HS-27A (cell line): ENCODE measurements around the gene PHLPP2.
"Not testable (repeated sequence)": the region's sequence is repeated elsewhere in the genome, so short reads cannot be mapped to it uniquely, and the experiment has no call there.

Experiments
- DNase-seq: peaks from one replicate; pipeline ENCODE4 v3.0.0-alpha.2; 2012; ENCODE audit warnings: low read depth, missing footprints

The PHLPP2 gene

DNA sequence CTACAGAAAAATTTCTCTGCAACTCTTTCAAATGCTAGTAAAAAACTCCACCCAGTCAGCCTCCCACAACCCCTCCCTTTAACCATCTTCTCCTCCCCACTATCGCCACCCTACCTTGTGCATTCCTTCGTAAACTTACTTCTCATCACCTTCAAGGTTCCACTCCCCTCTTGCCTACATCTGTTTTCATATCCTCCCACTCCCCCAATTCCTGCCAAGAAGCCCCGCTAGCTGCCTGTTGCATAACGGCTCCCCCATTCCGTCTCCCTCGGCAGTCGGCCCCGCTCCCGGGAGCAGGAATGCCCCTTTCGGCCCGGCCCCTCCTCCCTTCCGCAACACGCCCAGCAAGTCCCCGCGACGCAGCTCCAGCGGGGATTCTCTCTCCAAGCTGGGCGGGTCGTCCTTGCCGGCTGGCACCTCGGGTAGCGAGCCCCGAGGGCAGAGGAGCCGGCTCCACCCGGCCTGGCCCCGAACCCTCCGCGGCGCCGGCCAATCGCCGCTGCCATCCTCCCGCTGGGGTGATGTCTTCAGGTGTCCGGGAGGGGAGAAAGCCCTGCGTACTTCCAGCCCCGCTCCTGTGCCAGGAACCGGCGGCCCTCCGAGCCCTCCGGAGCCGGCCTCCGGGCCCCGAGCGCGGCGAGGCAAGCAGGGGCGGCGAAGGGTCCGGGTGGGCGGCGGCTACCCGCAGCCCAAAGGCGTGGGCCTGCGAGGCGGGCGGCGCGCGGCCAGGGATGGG is 1.5 kb downstream of the PHLPP2 start:
- no peak for DNase-seq

- no peak for DNase-seq
Measured at GRCh38 chr16:71721066-71721740, 3.3 kb downstream of the PHLPP2 start.

DNA sequence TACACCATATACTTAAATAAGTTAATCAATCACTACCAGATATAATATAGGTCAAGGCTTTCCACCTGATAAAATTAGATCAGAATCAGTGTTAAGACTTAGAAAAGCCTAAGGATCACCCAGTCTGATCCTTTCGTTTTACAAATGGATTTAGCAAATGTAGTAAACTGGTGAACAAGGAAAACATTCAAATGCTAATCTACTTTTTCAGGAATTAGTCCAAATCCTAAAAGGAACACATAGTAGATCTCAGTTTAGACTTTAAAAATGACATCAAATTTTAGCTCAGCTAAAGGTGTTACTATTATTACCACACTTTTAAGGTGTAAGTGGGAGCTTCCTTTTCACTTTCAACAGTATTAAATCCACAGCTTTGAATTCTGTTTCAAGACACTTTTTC is 12.0 kb downstream of the PHLPP2 start:
- no peak for DNase-seq

DNA sequence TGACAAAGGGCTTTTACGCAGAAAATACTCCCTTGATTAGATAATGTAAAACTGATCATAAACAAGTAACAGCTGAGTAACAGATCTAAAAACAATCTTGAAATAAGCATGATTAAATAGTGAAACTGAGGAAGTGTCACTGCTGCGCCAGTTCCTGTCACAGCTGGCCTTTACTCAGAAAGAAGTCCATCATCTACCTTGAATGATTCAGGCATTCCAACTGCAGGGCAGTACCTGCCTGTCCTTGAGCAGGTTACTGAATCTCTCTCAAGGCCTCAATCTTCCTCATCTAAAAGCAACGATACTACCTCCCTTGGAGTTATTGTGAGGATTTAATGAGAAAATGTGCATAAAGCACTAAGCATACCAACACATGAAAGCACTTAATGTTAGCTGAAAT is 12.7 kb downstream of the PHLPP2 start:
- no peak for DNase-seq

- DNase-seq: peak; percentile 46
Measured at GRCh38 chr16:71709229-71709781, 15.2 kb downstream of the PHLPP2 start.

- no peak for DNase-seq
Measured at GRCh38 chr16:71708696-71709095, 15.8 kb downstream of the PHLPP2 start.

GRCh38 chr16:71707199-71707598 is 17.3 kb downstream of the PHLPP2 start:
- DNase-seq: no peak

- no peak for DNase-seq
Measured at GRCh38 chr16:71706046-71706445, 18.5 kb downstream of the PHLPP2 start.

DNA sequence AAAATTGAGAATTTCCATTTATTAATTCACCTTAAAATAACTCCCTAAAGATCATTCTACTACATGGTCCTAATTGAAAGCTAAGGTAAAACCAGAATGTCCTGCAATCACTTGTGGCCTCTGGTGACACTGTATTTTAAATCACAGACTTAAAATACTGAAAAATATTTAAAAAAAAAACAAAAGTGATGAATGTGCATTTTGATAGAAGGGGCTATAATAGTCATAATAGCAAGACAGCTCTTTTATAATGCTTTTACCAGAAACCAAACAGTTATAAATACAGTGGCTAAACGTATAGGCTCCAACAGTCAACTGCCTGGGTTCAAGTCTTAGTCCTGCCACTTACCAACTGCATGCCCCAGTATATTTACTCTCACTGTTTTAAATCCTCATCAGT is 21.2 kb downstream of the PHLPP2 start:
- DNase-seq: no peak

GRCh38 chr16:71700831-71701230 is 23.7 kb downstream of the PHLPP2 start:
- no peak for DNase-seq

DNA sequence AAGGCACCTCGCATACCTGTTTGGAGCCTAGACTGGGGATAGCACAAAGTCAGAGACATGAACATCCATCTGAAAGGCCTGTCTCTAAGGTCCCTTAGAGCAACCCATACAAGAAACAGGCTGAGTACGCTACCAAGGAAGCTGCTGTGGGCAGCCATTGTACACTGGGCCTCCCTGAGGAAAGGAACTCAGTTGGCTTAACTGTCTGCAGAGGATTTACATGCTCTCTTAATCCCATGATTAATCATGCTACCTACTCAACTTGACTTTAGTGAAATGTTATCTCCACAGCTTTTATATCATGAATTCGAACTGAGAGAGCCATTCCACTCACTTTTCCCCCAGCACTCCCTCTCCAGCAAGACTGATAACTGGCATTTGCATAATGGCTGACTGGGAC is 26.0 kb downstream of the PHLPP2 start:
- DNase-seq: no peak

DNA sequence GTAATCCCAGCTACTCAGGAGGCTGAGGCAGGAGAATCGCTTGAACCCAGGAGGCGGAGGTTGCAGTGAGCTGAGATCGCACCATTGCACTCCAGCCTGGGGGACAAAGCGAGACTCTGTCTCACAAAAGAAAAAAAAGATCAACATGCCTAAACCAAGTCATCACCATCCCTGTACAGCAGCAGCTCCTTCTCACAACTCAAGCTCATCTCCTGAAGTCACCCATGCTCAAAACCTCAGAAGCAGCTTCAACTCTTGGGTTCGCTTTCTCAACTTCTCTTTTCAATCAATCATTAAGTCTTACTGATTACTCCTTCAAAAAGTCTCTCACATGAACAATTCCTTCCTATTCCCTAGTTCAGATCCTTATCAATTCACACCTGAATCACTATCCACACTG is 31.3 kb downstream of the PHLPP2 start:
- DNase-seq: no peak

DNA sequence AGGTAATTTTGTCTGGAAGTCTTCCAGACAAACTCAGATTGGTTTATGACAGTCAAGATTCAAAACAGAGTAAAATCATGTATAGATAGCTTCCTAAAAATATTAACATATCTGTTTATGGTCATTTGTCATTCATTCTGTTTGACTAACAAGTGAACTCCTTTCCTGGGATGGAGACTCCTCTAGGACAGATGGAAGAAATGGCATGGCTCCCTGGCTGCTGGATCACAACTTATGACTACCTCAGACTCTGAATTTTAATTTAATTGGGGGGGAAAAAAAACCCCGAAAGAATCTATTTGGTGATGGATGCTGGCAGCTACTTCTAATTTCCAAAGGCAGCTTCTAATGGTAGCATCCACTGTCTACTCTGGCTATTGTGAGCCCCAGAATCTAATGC is 34.6 kb downstream of the PHLPP2 start:
- no peak for DNase-seq

GRCh38 chr16:71687861-71688260 is 36.6 kb downstream of the PHLPP2 start:
- no peak for DNase-seq

DNA sequence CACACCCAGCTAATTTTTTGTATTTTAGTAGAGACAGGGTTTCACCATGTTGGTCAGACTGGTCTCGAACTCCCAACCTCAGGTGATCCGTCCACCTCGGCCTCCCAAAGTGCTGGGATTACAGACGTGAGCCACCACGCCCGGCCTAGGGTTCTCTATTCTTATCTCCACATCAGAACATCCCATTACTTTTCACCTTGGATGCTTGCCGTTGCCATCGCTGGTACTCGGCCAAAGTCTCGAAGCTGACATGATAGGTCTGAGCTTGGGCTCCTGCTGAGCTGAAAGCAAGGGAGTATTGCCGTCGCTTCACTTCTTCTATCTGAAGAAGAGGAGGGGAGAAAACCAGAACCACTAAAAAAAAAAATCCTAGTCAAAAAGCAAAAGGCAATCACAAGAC is 40.2 kb downstream of the PHLPP2 start:
- DNase-seq: not testable (repeated sequence)

DNA sequence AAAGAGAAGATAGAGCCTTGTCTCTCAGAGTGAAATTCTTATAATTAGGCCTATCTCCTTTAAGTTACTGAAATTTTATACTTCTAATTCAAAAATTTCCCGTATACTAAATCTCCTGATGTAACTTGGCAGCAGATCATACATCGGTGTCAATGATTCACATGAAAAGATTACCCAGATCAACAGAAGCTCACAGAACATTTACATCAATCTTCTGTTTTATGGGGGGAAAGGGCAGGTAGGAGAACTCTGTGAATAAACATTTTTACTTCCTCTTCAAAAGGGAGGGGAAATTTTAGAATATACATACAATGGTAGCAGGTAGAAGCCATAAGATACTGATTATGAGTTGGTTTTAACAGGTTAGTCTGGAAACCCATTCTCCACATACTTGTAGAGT is 43.1 kb downstream of the PHLPP2 start:
- no peak for DNase-seq

DNA sequence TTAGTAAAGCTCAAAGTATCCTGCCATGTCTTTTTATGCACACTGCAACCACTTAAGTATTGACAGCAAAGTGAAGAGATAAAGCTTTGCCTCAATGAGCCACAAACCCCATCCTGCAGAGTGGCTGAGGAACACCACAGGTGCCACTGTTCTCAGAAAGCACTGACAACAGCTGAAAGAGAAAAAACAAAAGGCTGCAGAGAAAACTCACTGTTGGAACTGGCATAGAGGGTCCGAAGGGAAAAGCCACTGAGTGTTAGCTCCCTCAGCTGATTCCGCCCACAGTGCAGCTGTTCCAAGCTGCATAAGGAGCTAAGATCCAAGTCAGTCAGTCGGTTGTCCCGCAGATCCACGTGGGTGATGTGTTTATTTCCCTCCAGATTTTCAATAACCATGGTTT is 48.3 kb downstream of the PHLPP2 start:
- DNase-seq: no peak

GRCh38 chr16:71675380-71675779 is 49.1 kb downstream of the PHLPP2 start:
- DNase-seq: no peak

DNA sequence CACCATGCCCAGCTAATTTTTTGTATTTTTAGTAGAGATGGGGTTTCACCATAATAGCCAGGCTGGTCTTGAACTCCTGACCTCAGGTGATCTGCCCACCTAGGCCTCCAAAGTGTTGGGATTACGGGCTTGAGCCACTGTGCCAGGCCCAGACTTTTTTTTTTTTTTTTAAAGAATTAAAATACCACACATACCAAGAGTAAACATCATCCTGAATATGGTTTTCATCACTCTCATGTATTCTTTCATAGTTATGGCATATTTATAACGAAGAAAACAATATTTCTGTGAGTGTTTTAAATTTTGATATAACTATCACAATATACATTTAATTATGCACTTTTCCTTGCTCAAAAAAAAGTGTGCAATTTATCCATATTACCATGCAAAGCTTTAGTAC is 50.3 kb downstream of the PHLPP2 start:
- DNase-seq: no peak

DNA sequence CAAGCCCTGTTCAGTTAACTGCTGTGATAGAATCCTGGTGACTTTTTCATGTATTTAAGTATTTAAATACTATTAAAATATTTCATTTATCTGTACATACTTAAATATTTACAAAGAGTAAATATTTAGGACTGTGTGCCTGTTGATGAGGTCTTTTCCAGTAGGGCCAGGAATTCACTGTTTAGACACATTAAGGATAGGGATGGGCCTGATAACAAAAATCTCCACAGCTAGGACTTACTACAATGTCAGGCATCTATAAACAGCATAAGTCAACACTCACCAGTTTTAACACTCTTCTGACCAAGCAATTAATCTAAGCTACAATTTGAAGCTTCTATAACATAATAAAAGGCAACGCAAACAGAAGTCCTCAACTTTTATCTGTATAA is 50.9 kb downstream of the PHLPP2 start:
- no peak for DNase-seq

GRCh38 chr16:71672803-71673581 is 51.5 kb downstream of the PHLPP2 start:
- no peak for DNase-seq

DNA sequence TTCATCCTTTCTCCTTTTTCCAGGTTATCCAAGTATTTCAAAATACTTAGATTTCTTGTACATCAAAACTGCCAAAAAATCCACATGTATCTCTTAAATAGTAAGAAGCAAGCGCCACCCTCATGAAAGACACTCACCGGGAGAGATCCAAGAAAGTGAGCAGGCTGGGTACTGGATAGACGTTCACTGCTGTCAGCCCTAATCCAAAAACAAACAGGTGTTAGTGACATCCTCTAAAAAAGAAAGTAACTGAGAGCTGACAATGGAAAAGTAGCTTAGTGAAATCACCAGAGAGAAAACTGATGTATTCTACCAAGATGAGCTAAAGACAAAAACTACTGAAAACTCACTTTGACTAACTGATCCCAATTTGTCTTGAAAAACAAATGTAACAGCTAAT is 52.4 kb downstream of the PHLPP2 start:
- no peak for DNase-seq

DNA sequence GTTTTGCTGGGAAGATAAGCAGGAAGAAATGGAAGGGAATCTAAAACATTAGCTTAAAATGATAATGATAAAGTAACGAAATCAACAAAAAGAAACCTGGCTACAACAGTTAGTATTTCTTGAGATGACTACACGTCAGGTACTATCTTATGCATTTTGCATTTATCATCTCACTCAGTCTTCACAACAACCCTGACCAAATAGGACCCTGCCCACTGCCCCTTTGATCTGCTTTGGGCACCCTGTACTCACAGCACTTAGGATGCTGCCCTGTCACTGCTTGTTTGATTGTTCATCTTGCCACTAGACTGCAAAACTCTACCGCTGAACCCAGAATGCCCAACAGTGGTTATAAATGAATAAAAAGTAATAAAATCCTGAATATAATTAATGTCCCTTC is 53.3 kb downstream of the PHLPP2 start:
- no peak for DNase-seq
